Fibroblast of lung (primary cell): ENCODE data around the gene TAMALIN.

Source experiments
- EZH2 ChIP-seq: IDR thresholded peaks from 2 replicates; pipeline ENCODE4 v1.5.1; 2012; ENCODE audit warnings: low read length, control low read depth, mild to moderate bottlenecking; ENCODE audit errors: missing control alignments
- TF ChIP-seq, protein P1 (sequence below), 2 donors: IDR thresholded peaks in 1 of 2; conservative IDR thresholded peaks in 1 of 2; 1 replicate in 1 of 2; 2 replicates in 1 of 2; pipeline ENCODE4 v1.5.1; 2011 to 2012; ENCODE audit warnings: low read length in 2 of 2, control low read depth in 1 of 2, inconsistent platforms in 1 of 2, low read depth in 1 of 2, mild to moderate bottlenecking in 1 of 2

DNA sequence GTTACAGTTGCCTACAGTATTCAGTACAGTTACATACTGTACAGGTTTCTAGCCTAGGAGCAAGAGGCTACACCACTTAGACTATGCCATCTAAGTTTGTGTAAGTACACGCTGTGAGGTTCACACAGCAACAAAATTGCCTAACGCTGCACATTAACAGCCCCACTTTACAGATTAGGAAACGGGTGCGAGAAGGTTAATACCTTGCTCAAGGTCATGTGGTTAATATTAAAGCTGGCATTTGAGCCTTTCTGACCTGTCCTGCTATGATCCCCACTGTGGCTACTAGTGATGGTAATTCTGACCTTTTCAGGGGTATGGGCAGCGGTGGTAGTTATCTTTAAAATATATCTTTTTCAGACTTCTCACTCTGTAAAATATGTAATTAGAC is 34.3 kb upstream of the TAMALIN start:
- TF ChIP-seq, protein P1, sequence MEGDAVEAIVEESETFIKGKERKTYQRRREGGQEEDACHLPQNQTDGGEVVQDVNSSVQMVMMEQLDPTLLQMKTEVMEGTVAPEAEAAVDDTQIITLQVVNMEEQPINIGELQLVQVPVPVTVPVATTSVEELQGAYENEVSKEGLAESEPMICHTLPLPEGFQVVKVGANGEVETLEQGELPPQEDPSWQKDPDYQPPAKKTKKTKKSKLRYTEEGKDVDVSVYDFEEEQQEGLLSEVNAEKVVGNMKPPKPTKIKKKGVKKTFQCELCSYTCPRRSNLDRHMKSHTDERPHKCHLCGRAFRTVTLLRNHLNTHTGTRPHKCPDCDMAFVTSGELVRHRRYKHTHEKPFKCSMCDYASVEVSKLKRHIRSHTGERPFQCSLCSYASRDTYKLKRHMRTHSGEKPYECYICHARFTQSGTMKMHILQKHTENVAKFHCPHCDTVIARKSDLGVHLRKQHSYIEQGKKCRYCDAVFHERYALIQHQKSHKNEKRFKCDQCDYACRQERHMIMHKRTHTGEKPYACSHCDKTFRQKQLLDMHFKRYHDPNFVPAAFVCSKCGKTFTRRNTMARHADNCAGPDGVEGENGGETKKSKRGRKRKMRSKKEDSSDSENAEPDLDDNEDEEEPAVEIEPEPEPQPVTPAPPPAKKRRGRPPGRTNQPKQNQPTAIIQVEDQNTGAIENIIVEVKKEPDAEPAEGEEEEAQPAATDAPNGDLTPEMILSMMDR (conservative IDR thresholded peaks at IDR 0.05 in 1 of 2, IDR thresholded peaks at IDR 0.05 in 1 of 2; ENCODE audit: low read depth in 1 of 2, low read length in 2 of 2), result no peak
- TF ChIP-seq EZH2, result no peak
